Measurements from ENCODE around the gene GSTK1.
A peak's percentile ranks its signal among the peaks of the same experiment; 100 is the strongest.

Gene GSTK1

DNA sequence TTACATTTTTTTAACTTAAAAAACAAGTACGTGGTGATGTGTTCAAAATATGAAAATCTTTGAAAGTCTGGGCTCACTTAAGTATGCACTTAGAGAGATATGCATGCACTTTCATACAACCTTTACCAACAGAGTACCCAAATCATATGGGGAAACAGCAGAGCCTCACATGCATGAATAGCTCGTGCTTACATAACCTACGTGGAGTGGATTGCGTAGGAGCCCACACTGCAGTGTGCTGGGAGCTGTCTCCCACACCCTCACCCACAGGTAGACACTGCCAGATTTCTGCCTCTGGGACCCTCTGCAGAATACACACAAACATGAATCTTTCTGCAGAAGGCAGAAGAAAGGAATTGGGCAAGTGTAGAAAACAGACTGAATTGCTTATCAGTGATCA lies 53.3 kb downstream of the GSTK1 start:
- Histone ChIP-seq H3K27ac (ENCODE audit: extremely low read depth, low read depth, low read length) (no peak overlapping the region), H3K4me1 (ENCODE audit: control insufficient read depth, insufficient read depth, low read length) (no peaks in the 10 kb centered on the region), H3K4me3 (ENCODE audit: low read depth, low read length) (no peak overlapping the region), H3K9me3 (ENCODE audit: control insufficient read depth, insufficient read depth, low read depth, low read length) (no peaks in the 10 kb centered on the region), H3K36me3 (ENCODE audit: control insufficient read depth in 2 of 2, insufficient read depth in 1 of 2, low read length in 2 of 2) (peaks cover 0 to 5% of the 10 kb centered on the region in 2 experiments; a peak in 1 of 3 replicates)
- ChIA-PET POLR2A (no interaction called here), CTCF (interaction anchor here (1.2 to 1.8 kb wide), 2 partner anchors 11 to 64 kb away, joined by 3 to 11 read pairs; no protein-coding TSS in a partner anchor)
- TF ChIP-seq ZFHX2 (tag by site-specific recombination; conservative IDR thresholded peaks at IDR 0.05) = 0 out of 2 replicates have a peak, but pooled peaks have one; percentile 23
- TF ChIP-seq ZBTB6 (tag by site-specific recombination; IDR thresholded peaks at IDR 0.05) = no peak

DNA sequence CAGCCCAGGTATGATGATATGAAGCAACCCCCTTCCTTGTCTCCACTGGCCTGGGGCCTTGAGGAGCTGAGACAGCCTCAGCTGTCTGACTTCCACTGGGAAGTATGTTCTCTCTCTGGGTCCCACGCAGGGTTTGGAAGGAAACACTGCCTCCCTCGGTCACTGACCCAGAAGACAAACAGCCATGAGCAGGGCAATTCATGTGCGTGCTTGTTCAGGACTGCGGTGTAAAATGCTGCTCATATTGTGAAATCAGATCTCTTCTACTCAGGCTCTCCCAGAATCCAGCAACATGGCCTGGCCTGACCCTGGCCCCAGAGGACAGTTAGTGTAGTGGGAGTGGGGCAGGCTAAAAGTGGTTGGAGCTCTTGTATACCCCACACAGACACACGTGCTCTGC lies 55.4 kb downstream of the GSTK1 start:
- POLR2A ChIA-PET = no interaction called here
- H3K36me3 ChIP-seq (ENCODE audit: control insufficient read depth in 2 of 2, insufficient read depth in 1 of 2, low read length in 2 of 2) = no peaks in the 10 kb centered on the region
- H3K4me1 ChIP-seq (ENCODE audit: control insufficient read depth, insufficient read depth, low read length) = no peaks in the 10 kb centered on the region
- H3K9me3 ChIP-seq (ENCODE audit: control insufficient read depth, insufficient read depth, low read depth, low read length) = no peaks in the 10 kb centered on the region
- TF ChIP-seq TRIM28 (IDR thresholded peaks at IDR 0.05; ENCODE audit: borderline replicate concordance, low read length) (peak; percentile 64; the same call in 1 of the 2 replicates), ZNF530 (tag by site-specific recombination; IDR thresholded peaks at IDR 0.05; ENCODE audit: low read depth) (no peak)
- CTCF ChIA-PET = interaction anchor here (0.6 to 1.2 kb wide), 2 partner anchors 14 to 80 kb away, joined by 3 read pairs; no protein-coding TSS in a partner anchor
- H3K4me3 ChIP-seq (ENCODE audit: low read depth, low read length) = no peak overlapping the region
- H3K27ac ChIP-seq (ENCODE audit: extremely low read depth, low read depth, low read length) = no peak overlapping the region

Data from HEK293 (cell line).